Fibroblast of pulmonary artery (primary cell): ENCODE data around the gene MRPL36.

Experiments
- DNase-seq: peaks from one replicate; pipeline ENCODE4 v3.0.0-alpha.2; 2010; ENCODE audit warnings: low read depth
- H3K4me3 ChIP-seq: replicated peaks from 2 replicates; pipeline ENCODE4 v1.5.1; 2011; ENCODE audit warnings: low read depth, mild to moderate bottlenecking, control low read depth, low read length, moderate library complexity
- CTCF ChIP-seq: IDR thresholded peaks from 2 replicates; pipeline ENCODE4 v1.5.1; 2011; ENCODE audit warnings: mild to moderate bottlenecking, control low read depth, low read length, inconsistent platforms; ENCODE audit errors: missing control alignments

The MRPL36 gene

GRCh38 chr5:1789834-1790471, 9.7 kb downstream of the MRPL36 start:
- peak; percentile 72 for DNase-seq
- peak overlapping the region; percentile 9 for H3K4me3 ChIP-seq
- TF ChIP-seq CTCF: no peak

GRCh38 chr5:1789438-1789833, 10.2 kb downstream of the MRPL36 start:
- peak overlapping the region; percentile 9 for H3K4me3 ChIP-seq

GRCh38 chr5:1788828-1789227, 10.8 kb downstream of the MRPL36 start:
- TF ChIP-seq CTCF: no peak
- DNase-seq: no peak
- H3K4me3 ChIP-seq: no peak overlapping the region

More at GRCh38 chr5:1789438-1789833, 10.2 kb downstream of the MRPL36 start:
- DNase-seq: peak; percentile 65

- H3K4me3 ChIP-seq: no peak overlapping the region
- no peak for TF ChIP-seq CTCF
- no peak for DNase-seq
Observed at GRCh38 chr5:1788200-1788599, 11.4 kb downstream of the MRPL36 start.

GRCh38 chr5:1787472-1788047, 12.1 kb downstream of the MRPL36 start:
- no peak for TF ChIP-seq CTCF
- no peak for DNase-seq
- H3K4me3 ChIP-seq: no peak overlapping the region

- H3K4me3 ChIP-seq: no peak overlapping the region
- DNase-seq: no peak
- no peak for TF ChIP-seq CTCF
Observed at GRCh38 chr5:1786621-1787471, 12.8 kb downstream of the MRPL36 start.

- no peak for DNase-seq
- no peak for TF ChIP-seq CTCF
- no peak overlapping the region for H3K4me3 ChIP-seq
Observed at GRCh38 chr5:1785984-1786383, 13.7 kb downstream of the MRPL36 start.
